Stimulated activated CD8-positive, alpha-beta memory T cell treated with anti-CD3 and anti-CD28 coated beads, Interleukin-12 subunit alpha, Interleukin-12 subunit beta, amount 100 ng/mL, for 1 hour (primary cell): ENCODE data around the gene DNAH17.

Experiments
- DNase-seq: peaks from one replicate; pipeline ENCODE4 v3.0.0-alpha.2; 2020; ENCODE audit warnings: low read depth

Gene DNAH17

GRCh38 chr17:78411241-78411857 lies 165.8 kb downstream of the DNAH17 start:
- DNase-seq: no peak

- DNase-seq: no peak
Measured at GRCh38 chr17:78409191-78409928, 167.8 kb downstream of the DNAH17 start.

- DNase-seq: no peak
Measured at GRCh38 chr17:78408476-78409050, 168.6 kb downstream of the DNAH17 start.

DNA sequence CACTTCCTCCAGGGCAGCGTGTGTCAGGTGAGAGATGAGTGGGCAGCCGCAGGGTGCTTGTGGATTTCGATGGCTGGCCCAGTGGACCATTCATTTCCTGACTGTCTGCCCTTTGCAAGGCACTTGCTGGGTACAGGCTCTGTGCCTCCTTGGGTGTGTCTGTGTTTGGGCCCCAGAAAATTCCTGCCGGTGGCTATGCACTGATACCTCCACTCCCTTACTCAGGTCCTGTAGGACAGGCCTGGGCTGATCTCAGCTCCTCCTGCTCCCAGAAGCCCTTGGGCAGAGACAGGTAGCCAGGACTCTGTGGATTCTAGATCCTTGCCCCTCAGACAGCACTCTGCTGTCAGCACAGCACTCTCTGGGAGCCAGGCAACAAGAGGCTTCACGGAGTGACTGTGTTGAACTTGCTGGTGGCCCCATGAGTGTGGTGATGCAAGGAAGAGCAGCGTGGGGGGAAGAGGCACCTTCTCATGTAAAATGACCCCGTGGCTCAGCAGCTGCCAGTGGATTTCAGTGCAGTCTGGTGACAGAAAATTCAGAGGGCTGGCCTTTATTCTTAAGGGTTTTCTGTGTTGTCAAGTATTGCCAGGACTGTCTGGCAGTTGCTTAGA lies 169.7 kb downstream of the DNAH17 start:
- DNase-seq: no peak

DNA sequence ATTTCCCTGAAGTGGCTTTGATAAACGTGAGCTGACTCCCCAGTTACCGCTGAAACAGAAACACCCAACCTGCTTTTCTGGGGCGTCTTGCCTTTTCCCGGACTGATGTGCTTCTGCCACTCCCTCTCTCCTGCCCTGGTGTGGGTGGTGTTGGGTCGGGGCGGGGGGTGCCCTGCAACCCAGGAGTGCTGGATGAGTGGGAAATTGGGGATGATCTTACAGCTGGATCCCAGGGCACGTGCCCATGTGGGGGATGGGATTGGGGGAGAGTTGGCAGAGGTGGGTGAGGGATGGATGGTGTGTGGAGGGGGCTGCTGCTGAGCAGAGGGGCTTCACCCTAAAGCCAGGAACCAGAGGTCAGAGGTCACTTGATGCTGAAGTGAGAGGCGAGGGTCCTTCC lies 170.3 kb downstream of the DNAH17 start:
- no peak for DNase-seq

- DNase-seq: no peak
Measured at GRCh38 chr17:78406396-78406795, 170.8 kb downstream of the DNAH17 start.

GRCh38 chr17:78403822-78404221 lies 173.4 kb downstream of the DNAH17 start:
- no peak for DNase-seq

GRCh38 chr17:78401891-78402290 lies 175.3 kb downstream of the DNAH17 start:
- no peak for DNase-seq

DNA sequence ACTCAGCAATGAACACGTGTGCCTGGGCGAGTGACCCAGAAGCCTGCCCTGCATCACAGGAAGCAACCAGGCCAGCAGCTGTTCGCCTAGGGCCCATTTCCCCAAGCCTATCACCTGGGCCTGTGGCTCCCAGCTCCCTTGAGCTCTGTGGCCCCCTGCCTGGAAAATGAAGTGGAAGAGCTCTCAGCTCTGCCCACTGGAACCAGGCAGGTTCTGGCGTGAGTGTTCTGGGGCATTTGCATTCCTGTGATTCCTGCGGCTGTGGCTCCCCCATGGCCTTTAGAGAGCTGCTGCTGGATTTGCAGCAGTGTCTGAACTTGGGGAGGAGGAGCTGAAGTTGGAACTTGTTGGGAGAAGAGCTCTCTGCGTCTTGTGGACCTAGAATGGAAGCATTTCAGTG lies 175.9 kb downstream of the DNAH17 start:
- DNase-seq: no peak

DNA sequence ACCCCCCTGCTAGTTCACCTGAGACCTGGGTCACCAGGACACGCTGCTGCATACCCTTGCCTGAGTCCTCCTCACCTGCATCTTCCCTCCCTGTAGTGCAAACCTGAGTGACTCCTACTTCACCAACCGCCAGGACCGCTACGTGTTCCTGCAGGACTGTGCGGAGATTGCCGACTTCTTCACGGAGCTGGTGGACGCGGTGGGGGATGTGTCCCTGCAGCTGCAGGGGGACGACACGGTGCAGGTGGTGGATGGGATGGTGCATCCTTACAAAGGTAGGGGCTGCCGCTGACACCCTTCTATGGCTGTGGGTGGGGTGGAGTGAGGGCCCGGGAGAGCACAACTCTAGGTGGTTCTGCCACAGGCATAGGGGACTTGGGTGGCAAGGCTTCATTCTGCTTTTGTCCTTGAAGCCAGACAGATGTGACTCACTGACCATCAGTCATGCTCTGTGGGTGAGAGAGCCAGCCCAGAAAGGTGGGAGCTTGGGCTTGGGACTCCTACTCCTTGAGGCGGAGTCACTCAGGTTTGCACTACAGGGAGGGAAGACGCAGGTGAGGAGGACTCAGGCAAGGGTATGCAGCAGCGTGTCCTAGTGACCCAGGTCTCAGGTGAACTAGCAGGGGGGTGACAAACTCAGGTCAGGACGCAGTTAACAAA lies 176.5 kb downstream of the DNAH17 start:
- DNase-seq: no peak

DNA sequence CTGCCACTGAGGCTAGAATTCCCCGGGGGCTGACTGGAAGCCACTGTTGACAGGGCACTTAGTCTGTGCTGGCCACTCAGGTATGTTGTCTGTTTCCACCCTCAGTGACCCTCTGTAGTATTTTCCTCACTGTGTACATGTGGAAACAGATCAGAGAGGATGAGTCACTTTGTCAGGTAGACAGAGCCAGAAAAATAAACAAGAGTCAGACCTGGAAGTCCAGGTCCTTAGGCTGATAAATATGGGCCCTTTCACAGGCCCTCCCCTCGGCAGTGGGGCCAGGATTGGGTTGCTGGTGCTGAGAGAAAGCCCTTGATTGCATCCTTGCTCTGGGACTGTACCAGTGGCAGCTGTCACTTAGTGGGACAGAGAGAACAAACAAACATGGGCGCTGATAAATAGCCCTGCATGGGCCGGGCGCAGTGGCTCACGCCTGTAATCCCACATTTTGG lies 177.5 kb downstream of the DNAH17 start:
- DNase-seq: no peak

DNA sequence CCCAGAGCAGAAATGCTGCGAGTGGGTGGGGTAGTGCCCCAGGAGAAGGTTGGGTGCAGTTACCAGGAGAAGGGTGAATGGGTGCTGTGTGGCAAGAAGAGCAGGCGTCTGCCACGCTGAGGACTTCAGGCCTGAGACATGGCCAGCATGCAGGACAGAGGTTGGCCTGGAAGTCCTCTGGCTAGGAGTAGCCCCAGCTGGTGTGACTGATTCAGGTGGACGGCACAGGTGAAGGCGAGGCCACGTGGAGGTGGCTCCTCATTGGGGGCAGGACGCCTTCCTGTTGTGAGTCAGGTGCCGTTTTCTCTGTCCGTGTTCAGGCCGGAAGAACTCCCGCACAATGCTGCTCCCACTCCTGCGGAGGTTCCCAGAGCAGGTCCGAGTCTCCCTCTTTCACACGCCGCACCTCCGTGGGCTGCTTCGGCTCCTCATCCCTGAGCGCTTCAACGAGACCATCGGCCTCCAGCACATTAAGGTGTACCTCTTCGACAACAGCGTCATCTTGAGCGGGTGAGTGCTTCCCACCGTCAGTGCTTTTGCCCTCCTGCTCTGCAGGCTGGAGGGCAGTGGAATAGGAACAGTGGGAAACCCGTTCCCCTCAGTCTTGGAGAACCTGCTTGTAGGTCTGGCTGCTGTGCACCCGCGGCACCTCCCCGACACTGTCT lies 178.0 kb downstream of the DNAH17 start:
- DNase-seq: no peak

- no peak for DNase-seq
Measured at GRCh38 chr17:78398390-78398789, 178.8 kb downstream of the DNAH17 start.

DNA sequence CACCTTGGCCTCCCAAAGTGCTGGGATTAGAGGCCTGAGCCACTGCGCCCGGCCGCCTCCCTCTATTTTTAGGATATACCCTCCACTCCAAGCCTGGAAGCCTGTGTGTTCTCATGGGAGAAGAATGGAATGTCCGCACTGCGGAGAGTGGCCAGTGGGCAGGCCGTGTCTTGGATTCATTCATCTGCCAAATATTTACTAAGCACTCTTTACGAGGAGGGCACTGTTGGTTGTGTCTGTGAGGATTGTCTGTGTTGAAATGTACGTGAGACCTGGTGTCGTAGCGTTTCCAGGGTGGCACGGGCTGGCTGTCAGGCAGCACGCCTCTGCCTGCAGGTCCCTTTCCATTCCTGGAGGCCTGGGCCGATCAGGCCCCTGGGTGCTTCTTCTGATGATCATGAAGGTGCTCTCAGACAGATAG lies 179.5 kb downstream of the DNAH17 start:
- no peak for DNase-seq

DNA sequence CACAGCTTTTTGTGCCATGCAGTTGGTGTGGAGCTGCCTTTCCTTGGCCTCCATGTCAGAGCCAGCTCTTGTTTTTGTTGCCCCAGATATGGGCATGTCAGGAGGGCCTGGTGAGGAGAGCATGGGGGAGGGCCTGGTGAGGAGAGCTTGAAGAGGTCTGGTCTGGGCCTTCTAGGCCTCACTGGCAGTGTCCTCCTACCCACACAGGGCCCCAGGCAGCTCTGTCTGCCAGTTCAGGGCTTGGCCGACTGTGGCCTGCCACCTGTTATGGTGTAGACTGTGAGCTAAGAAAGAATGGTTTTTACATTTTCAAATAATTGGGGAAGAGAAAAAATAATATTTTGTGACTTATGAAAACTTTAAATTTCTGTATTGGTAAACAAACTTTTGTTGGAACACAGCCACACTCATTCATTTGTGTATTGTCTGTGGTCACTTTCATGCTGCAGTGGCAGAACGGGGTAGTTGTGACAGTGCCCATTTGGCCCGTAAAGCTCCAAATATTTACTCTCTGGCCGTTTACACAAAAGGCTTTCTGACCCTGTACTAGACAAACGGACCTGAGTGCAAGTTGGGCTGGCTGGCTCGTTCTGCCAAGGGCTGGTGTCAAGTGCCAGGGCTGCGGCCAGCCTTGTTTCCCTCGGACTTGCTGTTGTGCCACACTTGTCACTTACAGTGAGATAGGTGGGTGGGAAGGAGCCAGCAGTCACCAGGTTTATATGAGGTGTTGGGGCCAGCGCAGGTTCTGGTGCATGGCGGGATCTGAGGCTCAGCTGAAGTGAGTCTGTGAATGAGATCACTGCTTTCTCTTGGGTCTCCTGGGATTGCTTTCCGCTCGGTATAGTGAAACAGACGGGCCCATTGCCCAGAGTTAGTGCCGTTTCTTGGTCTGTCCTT lies 180.5 kb downstream of the DNAH17 start:
- no peak for DNase-seq

DNA sequence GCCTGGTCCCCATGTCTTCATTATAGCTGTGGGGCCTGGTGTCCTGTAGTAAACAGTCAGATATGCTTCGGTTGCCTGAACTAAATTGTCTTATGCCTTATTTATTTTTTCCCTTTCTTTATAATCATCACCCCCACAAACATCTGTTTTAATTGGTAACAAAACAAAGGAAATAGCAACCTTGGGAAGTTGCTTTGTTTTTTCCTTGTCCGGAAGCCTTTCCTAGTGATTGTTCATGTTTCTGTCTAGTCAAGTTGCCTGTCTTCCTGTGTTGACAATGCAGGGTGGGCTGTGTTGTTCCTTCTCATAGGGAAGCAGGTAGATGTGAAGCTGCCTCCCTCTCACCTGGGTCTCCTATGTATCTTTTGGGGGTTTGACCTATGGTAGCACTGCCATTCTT lies 182.0 kb downstream of the DNAH17 start:
- DNase-seq: no peak

GRCh38 chr17:78394209-78394608 lies 183.0 kb downstream of the DNAH17 start:
- no peak for DNase-seq

DNA sequence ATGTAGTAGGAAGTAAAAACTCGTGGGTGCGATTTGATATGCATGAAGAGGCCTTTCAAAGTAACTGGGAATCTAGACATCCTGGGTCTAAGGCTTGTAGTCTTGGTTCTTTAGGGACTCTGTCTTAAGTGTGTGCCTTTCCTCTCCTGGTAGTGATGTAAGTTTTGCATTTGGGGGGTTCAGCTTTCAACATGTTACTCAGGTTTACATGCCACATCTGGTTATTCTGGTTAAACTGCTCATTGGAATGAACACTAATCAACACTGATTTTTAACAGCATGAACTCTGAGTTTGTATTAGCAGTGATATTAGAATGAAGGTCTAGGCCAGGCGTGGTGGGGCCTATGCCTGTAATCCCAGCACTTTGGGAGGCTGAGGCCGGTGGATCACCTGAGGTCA lies 183.6 kb downstream of the DNAH17 start:
- DNase-seq: no peak

GRCh38 chr17:78392295-78392694 lies 184.9 kb downstream of the DNAH17 start:
- no peak for DNase-seq

DNA sequence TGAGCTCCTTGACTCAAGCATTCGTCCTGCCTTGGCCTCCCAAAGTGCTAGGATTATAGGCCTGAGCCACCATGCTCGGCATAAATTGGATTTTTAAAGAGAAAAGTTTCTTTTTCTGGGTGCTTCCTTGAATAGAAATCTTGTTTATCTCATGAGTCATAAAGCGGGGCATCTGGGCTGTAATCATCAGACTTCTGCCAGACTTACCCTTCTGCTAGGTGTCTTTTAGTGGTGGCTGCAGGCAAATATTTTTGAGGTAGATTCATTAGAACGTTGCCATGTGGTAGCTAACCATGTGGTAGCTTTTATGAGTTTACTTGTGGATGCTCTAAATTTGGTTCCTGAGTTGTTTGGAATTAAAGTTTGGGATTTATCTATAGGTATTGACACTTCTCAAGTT lies 185.4 kb downstream of the DNAH17 start:
- no peak for DNase-seq

- DNase-seq: no peak
Measured at GRCh38 chr17:78391051-78391431, 186.2 kb downstream of the DNAH17 start.
